ENCODE data around the gene CAMTA1.

- TF ChIP-seq CTCF (IDR thresholded peaks at IDR 0.05; ENCODE audit: borderline replicate concordance, extremely low read depth, low read length, poor library complexity, severe bottlenecking) (no peak), EZH2 (IDR thresholded peaks at IDR 0.05; ENCODE audit: borderline replicate concordance, low read depth, low read length, severe bottlenecking) (no peak)
Observed at GRCh38 chr1:6888870-6889269, 103.6 kb downstream of the CAMTA1 start.

All from DND-41 (cell line).